B cell (primary cell): ENCODE data around the gene ADAM30.

Source experiments
- CTCF ChIP-seq: fragments of 200-600 bp; IDR thresholded peaks from one replicate; pipeline ENCODE4 v1.8.0; 2022; ENCODE audit warnings: antibody characterized with exemption, mild to moderate bottlenecking
- EZH2 ChIP-seq: IDR thresholded peaks from 2 replicates; pipeline ENCODE4 v1.6.1; 2012; ENCODE audit warnings: borderline replicate concordance, low read depth, mild to moderate bottlenecking, moderate library complexity, low read length; ENCODE audit not compliant: insufficient read depth, poor library complexity, severe bottlenecking

DNA sequence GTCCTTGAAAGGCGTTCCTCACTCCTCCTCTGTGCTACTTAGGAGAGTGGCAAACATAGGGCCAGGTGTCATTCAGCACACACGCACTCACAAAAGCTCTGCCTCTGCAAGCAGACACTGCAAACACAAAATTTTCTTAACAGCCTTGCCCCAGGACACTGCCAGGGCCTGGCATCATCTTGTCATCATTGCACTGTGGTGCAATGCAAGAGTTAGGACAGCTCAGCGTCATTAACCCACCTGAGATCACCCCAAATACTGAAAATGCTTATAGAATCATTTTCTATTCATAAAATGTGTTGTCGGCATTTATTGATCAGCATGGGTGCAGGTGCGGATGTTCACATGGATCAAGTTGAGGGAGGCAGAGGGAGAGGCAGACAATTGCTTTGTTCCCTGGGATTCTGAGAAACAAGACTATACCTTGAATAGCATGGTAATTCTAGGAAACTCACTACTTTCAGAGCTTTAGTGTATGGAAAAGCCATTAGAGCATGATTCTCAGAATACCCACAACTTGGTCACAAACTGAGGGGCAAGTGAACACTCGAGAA, 3.0 kb downstream of the ADAM30 start:
- no peak for TF ChIP-seq CTCF
- no peak for TF ChIP-seq EZH2
